GM21619 (cell line): ENCODE results near the gene TRIM40.

Experiments
- ATAC-seq: cut with Tn5 transposase; IDR thresholded peaks from one replicate; pipeline ENCODE4 v1.9.1; 2021; ENCODE audit not compliant: unreplicated experiment

Gene TRIM40

GRCh38 chr6:30194797-30195690 is 59.1 kb downstream of the TRIM40 start:
- ATAC-seq, result no peak

DNA sequence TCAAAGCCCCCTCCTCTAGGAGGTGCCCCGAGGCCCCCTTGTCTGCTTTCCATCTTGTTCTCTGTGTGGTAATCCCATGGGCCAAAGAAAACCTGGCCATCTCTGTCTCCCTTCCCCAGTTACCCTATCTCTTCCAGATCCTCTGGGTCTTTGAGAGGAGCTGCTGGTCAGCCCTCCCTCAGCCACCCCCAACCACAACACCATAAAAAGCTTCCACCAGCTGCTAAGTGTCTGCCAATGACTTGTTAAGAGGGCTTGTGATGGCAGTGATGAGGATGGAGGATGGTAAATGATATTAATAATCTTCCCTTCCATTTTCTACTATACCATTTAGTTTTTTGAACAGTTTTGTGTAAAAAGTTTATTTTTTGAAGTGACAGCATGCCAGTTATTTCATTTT is 60.0 kb downstream of the TRIM40 start:
- no peak for ATAC-seq

DNA sequence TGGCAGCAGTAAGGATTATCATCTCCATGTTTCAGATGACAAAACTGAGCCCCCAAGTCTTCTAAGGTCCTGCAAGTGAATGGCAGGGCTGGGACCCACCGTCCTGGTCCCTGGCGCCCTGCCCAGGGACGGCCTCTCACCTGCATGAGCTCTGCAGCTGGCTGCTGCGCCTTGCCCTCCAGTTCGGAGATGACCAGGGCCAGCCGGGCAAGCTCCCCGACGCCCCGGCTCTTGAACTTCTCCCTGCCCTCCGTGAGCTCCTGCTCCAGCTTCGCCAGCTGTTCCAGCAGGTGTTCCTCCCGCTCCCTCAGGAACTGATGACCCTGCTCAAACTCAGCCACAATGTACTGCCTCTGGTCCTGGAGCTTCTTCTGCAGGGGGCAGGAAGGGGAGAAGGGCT is 60.4 kb downstream of the TRIM40 start:
- no peak for ATAC-seq
